ENCODE results near the gene ROR1.
A peak's percentile ranks its signal among the peaks of the same experiment; 100 is the strongest.

ROR1 gene

GRCh38 chr1:63797056-63797726 lies 23.4 kb downstream of the ROR1 start (continued):
- TF ChIP-seq PATZ1 (CRISPR knock-in tag; IDR thresholded peaks at IDR 0.05; ENCODE audit: borderline replicate concordance), result no peak
- TF ChIP-seq GLIS3 (CRISPR knock-in tag; IDR thresholded peaks at IDR 0.05), result no peak
- TF ChIP-seq TOX (CRISPR knock-in tag; IDR thresholded peaks at IDR 0.05; ENCODE audit: borderline replicate concordance), result no peak
- no peak for TF ChIP-seq ARNTL (CRISPR knock-in tag; IDR thresholded peaks at IDR 0.05; ENCODE audit: borderline replicate concordance, low read depth)
- TF ChIP-seq ZC3H10 (CRISPR knock-in tag; IDR thresholded peaks at IDR 0.05), result no peak
- no peak for TF ChIP-seq OSR1 (CRISPR knock-in tag; IDR thresholded peaks at IDR 0.05)
- TF ChIP-seq ZNF565 (CRISPR knock-in tag; conservative IDR thresholded peaks at IDR 0.05; ENCODE audit: low read depth), result no peak

DNA sequence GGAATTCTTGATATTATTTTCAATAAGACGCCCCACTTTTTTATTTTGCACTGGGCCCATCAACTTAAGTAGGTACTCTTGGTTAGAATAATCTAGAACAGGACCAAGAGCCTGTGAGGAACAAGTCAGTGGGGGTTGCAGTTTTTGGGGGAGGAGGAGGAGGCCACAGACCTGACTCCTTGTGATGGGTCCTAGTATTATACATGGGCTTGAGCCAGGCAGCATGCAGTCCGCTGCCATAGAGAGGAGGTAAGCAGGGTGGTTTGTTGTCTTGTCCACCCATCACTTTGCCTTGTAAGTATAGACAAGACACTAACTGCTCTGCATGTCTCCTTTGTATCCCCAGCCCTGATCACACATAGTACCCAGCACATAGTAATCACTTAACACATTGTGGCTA lies 24.5 kb downstream of the ROR1 start:
- no peak for TF ChIP-seq CSDC2 (CRISPR knock-in tag; IDR thresholded peaks at IDR 0.05)
- ATAC-seq, result no peak

DNA sequence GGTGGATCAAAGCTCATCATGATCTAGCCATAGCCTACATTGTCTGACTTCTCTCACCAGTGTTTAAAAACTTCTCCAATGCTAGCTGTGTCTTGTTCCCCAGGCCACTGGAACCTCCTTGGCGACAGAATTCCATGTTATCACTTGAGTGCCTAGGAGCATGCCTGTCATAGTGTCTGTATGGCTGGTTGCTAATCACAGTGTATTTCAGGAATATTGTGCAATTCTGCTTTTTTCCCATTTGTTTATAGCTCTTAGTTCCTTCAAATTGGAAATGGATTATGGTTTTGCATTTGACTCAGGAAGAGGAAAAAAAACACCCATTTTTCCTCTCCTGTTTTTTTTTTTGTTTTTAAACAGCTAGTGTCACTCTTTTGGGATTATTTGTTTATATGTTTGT lies 25.5 kb downstream of the ROR1 start:
- TF ChIP-seq ARNTL (CRISPR knock-in tag; IDR thresholded peaks at IDR 0.05; ENCODE audit: borderline replicate concordance, low read depth), result no peak
- TF ChIP-seq ZNF565 (CRISPR knock-in tag; conservative IDR thresholded peaks at IDR 0.05; ENCODE audit: low read depth), result no peak
- TF ChIP-seq ZC3H10 (CRISPR knock-in tag; IDR thresholded peaks at IDR 0.05), result no peak
- TF ChIP-seq TCF4 (CRISPR knock-in tag; IDR thresholded peaks at IDR 0.05; ENCODE audit: borderline replicate concordance), result no peak
- TF ChIP-seq SNAI2 (CRISPR knock-in tag; IDR thresholded peaks at IDR 0.05), result no peak
- no peak for TF ChIP-seq RARB (CRISPR knock-in tag; IDR thresholded peaks at IDR 0.05)
- TF ChIP-seq ZNF8 (CRISPR knock-in tag; IDR thresholded peaks at IDR 0.05), result no peak
- no peak for TF ChIP-seq ESRRG (CRISPR knock-in tag; IDR thresholded peaks at IDR 0.05)
- no peak for TF ChIP-seq OSR1 (CRISPR knock-in tag; IDR thresholded peaks at IDR 0.05)
- TF ChIP-seq, protein P1, sequence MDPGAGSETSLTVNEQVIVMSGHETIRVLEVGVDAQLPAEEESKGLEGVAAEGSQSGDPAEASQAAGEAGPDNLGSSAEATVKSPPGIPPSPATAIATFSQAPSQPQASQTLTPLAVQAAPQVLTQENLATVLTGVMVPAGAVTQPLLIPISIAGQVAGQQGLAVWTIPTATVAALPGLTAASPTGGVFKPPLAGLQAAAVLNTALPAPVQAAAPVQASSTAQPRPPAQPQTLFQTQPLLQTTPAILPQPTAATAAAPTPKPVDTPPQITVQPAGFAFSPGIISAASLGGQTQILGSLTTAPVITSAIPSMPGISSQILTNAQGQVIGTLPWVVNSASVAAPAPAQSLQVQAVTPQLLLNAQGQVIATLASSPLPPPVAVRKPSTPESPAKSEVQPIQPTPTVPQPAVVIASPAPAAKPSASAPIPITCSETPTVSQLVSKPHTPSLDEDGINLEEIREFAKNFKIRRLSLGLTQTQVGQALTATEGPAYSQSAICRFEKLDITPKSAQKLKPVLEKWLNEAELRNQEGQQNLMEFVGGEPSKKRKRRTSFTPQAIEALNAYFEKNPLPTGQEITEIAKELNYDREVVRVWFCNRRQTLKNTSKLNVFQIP (CRISPR knock-in tag; IDR thresholded peaks at IDR 0.05; ENCODE audit: borderline replicate concordance, low read depth), result no peak
- TF ChIP-seq, protein P2, sequence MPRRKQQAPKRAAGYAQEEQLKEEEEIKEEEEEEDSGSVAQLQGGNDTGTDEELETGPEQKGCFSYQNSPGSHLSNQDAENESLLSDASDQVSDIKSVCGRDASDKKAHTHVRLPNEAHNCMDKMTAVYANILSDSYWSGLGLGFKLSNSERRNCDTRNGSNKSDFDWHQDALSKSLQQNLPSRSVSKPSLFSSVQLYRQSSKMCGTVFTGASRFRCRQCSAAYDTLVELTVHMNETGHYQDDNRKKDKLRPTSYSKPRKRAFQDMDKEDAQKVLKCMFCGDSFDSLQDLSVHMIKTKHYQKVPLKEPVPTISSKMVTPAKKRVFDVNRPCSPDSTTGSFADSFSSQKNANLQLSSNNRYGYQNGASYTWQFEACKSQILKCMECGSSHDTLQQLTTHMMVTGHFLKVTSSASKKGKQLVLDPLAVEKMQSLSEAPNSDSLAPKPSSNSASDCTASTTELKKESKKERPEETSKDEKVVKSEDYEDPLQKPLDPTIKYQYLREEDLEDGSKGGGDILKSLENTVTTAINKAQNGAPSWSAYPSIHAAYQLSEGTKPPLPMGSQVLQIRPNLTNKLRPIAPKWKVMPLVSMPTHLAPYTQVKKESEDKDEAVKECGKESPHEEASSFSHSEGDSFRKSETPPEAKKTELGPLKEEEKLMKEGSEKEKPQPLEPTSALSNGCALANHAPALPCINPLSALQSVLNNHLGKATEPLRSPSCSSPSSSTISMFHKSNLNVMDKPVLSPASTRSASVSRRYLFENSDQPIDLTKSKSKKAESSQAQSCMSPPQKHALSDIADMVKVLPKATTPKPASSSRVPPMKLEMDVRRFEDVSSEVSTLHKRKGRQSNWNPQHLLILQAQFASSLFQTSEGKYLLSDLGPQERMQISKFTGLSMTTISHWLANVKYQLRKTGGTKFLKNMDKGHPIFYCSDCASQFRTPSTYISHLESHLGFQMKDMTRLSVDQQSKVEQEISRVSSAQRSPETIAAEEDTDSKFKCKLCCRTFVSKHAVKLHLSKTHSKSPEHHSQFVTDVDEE (CRISPR knock-in tag; IDR thresholded peaks at IDR 0.05), result no peak
- TF ChIP-seq TOX (CRISPR knock-in tag; IDR thresholded peaks at IDR 0.05; ENCODE audit: borderline replicate concordance), result no peak
- no peak for TF ChIP-seq ZNF70 (CRISPR knock-in tag; IDR thresholded peaks at IDR 0.05)
- no peak for TF ChIP-seq ISL1 (CRISPR knock-in tag; IDR thresholded peaks at IDR 0.05)
- no peak for TF ChIP-seq BACH2 (CRISPR knock-in tag; IDR thresholded peaks at IDR 0.05; ENCODE audit: borderline replicate concordance)
- no peak for TF ChIP-seq PPARA (CRISPR knock-in tag; IDR thresholded peaks at IDR 0.05; ENCODE audit: borderline replicate concordance)
- no peak for TF ChIP-seq PATZ1 (CRISPR knock-in tag; IDR thresholded peaks at IDR 0.05; ENCODE audit: borderline replicate concordance)
- peak; percentile 15 for ATAC-seq

GRCh38 chr1:63799820-63800219 lies 26.0 kb downstream of the ROR1 start:
- TF ChIP-seq, protein P3, sequence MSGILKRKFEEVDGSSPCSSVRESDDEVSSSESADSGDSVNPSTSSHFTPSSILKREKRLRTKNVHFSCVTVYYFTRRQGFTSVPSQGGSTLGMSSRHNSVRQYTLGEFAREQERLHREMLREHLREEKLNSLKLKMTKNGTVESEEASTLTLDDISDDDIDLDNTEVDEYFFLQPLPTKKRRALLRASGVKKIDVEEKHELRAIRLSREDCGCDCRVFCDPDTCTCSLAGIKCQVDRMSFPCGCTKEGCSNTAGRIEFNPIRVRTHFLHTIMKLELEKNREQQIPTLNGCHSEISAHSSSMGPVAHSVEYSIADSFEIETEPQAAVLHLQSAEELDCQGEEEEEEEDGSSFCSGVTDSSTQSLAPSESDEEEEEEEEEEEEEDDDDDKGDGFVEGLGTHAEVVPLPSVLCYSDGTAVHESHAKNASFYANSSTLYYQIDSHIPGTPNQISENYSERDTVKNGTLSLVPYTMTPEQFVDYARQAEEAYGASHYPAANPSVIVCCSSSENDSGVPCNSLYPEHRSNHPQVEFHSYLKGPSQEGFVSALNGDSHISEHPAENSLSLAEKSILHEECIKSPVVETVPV (CRISPR knock-in tag; IDR thresholded peaks at IDR 0.05), result no peak
- TF ChIP-seq TCF4 (CRISPR knock-in tag; IDR thresholded peaks at IDR 0.05; ENCODE audit: borderline replicate concordance) (0 out of 2 replicates have a peak, but pooled peaks have one; percentile 45), ISL1 (CRISPR knock-in tag; IDR thresholded peaks at IDR 0.05) (peak; percentile 43; the same call in 1 of the 2 replicates)
- peak; percentile 89 for ATAC-seq

All from SK-N-SH treated with all-trans-retinoic acid at 6 μM for 48 hours (cell line).